PC-3 (cell line): ENCODE results near the gene FAM131C. TPM values are rescaled to one million over a fixed set of nuclear protein-coding genes. Genes with fewer than 3 reads are reported as not detected.
A peak's percentile ranks its signal among the peaks of the same experiment; 100 is the strongest.

Experiments
- ATAC-seq: fragments of 200-7000 bp; cut with Tn5 transposase; 2 replicates; pipeline ENCODE4 v1.9.1; 2020; ENCODE audit warnings: mild to moderate bottlenecking, moderate library complexity
- BruUV-seq: library from RNA; stranded (reverse); fragments of 400-500 nt; replicated peaks from 2 replicates; lab custom pipeline; 2021; lab: Mats Ljungman, UMichigan
- CTCF ChIA-PET: fragments of 300-600 bp; sonication (Branson Sonifier 250); formaldehyde crosslinking; loops from one replicate; lab custom pipeline; 2022; ENCODE audit warnings: antibody characterized with exemption; lab: Charles Lee
- POLR2A ChIA-PET: fragments of 300-600 bp; sonication (Branson Sonifier 250); formaldehyde crosslinking; loops from one replicate; lab custom pipeline; 2022; ENCODE audit warnings: antibody characterized with exemption; ENCODE audit not compliant: unreplicated experiment; lab: Charles Lee
- DNase-seq: peaks from one replicate; pipeline ENCODE4 v3.0.0-alpha.2; 2015
- H2AFZ ChIP-seq: fragments of 300-600 bp; sonication (generic); 2 replicates; pipeline ENCODE4 v1.6.0; 2016; ENCODE audit warnings: antibody characterized with exemption, low read length
- H3F3A ChIP-seq: fragments of 300-600 bp; sonication (generic); one replicate; pipeline ENCODE4 v1.6.0; 2017; ENCODE audit warnings: antibody characterized with exemption, low read length, control low read depth, mild to moderate bottlenecking; ENCODE audit not compliant: unreplicated experiment
- H3K27ac ChIP-seq: fragments of 300-600 bp; sonication (generic); 2 replicates; pipeline ENCODE4 v1.5.1; 2016; ENCODE audit warnings: mild to moderate bottlenecking, low read length
- H3K27me3 ChIP-seq: fragments of 300-600 bp; sonication (generic); 2 replicates; pipeline ENCODE4 v1.6.1; 2016; ENCODE audit warnings: low read length, mixed read lengths
- H3K36me3 ChIP-seq: fragments of 300-600 bp; sonication (generic); 2 replicates; pipeline ENCODE4 v1.6.1; 2016; ENCODE audit warnings: low read depth, mixed run types, low read length, mixed read lengths
- H3K4me1 ChIP-seq: fragments of 300-600 bp; sonication (generic); 2 replicates; pipeline ENCODE4 v1.5.1; 2016; ENCODE audit warnings: low read length; ENCODE audit not compliant: insufficient read depth
- H3K4me2 ChIP-seq: fragments of 300-600 bp; sonication (generic); 2 replicates; pipeline ENCODE4 v1.6.0; 2016; ENCODE audit warnings: low read length
- H3K4me3 ChIP-seq: fragments of 300-600 bp; sonication (generic); 2 replicates; pipeline ENCODE4 v1.5.1; 2016; ENCODE audit warnings: mild to moderate bottlenecking, low read length, mixed read lengths
- H3K79me2 ChIP-seq: fragments of 300-600 bp; sonication (generic); 2 replicates; pipeline ENCODE4 v1.6.1; 2017; ENCODE audit warnings: low read length, mixed read lengths
- H3K9ac ChIP-seq: fragments of 300-600 bp; sonication (generic); 2 replicates; pipeline ENCODE4 v1.6.0; 2016; ENCODE audit warnings: mild to moderate bottlenecking, low read length
- H3K9me2 ChIP-seq: fragments of 300-600 bp; sonication (generic); replicated peaks from 2 replicates; pipeline ENCODE4 v1.6.1; 2016; ENCODE audit warnings: mixed run types, low read length, mixed read lengths
- H3K9me3 ChIP-seq: fragments of 300-600 bp; sonication (generic); 2 replicates; pipeline ENCODE4 v1.6.1; 2016; ENCODE audit warnings: low read length, mixed read lengths
- H4K20me1 ChIP-seq: fragments of 300-600 bp; sonication (generic); 2 replicates; pipeline ENCODE4 v1.6.1; 2016; ENCODE audit warnings: low read length, mixed read lengths
- CTCF ChIP-seq: fragments of 300-600 bp; sonication (generic); conservative IDR thresholded peaks from 2 replicates; pipeline ENCODE4 v1.5.1; 2017; ENCODE audit warnings: antibody characterized with exemption, low read depth, mild to moderate bottlenecking, low read length
- EZH2 ChIP-seq: fragments of 300-600 bp; sonication (generic); IDR thresholded peaks from one replicate; pipeline ENCODE4 v1.6.1; 2017; ENCODE audit warnings: antibody characterized with exemption, mild to moderate bottlenecking, low read length; ENCODE audit not compliant: unreplicated experiment
- EZH2phosphoT487 ChIP-seq: fragments of 300-600 bp; sonication (generic); IDR thresholded peaks from 2 replicates; pipeline ENCODE4 v1.6.1; 2018; ENCODE audit warnings: mild to moderate bottlenecking, antibody characterized with exemption, low read length, borderline replicate concordance
- intact Hi-C: fragments of 100-400 bp; cut with micrococcal nuclease; formaldehyde crosslinking; loops from 2 replicates; pipeline ENCODE4 v1.9.0; 2023
- total RNA-seq: library from RNA; depleted of rRNA; stranded (reverse); fragments of >200 nt; gene quantifications from 2 replicates; pipeline ENCODE4 v1.2.3, GENCODE V29; 2014

Gene FAM131C
- total RNA-seq, 1 experiment from 2014 or later: 7.7 TPM

DNA sequence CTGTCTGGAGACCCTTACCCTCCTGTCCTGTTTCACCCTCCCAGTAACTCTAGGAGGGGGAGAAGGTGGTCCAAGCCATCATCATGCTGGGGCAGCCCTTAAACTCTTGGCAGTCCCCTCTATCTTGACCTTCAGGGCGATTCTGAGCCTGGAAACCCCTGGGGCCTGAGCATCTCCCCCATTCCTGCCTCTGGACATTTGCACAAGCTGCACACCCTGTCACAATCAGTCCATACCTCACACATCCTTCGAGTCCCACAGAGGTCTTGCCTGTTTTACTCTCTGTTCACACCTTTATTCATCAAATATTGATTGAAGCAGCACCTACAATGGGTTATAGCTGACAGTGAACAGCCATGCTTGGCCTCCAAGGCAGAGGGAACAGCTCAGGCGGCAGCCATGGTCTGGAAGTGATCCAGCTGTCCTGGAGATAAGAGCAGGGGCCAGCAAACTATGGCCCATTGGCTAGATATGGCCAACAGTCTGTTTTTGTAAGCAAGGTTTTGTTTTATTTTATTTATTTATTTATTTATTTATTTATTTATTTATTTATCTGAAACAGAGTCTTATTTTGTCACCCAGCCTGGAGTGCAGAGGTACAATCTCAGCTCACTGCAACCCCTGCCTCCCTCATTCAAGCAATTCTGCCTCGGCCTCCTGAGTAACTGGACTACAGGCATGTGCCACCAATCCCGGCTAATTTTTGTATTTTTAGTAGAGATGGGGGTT is 7.1 kb upstream of the FAM131C start:
- H3K36me3 ChIP-seq: no peaks in the 10 kb centered on the region
- no peak for ATAC-seq
- H2AFZ ChIP-seq: no peak overlapping the region
- TF ChIP-seq CTCF (no peak), EZH2 (no peak), EZH2phosphoT487 (no peak)
- H3K4me1 ChIP-seq: peaks cover 29% of the 10 kb centered on the region
- no peaks in the 10 kb centered on the region for H4K20me1 ChIP-seq
- no peak overlapping the region for H3K4me2 ChIP-seq
- H3K9me2 ChIP-seq: no peaks in the 10 kb centered on the region
- CTCF ChIA-PET: interaction anchor here (0.8 kb wide), 1 partner anchor 37 kb away, joined by 3 read pairs; no protein-coding TSS in a partner anchor
- no peak for DNase-seq
- no peak overlapping the region for H3K9ac ChIP-seq
- no peak overlapping the region for H3K4me3 ChIP-seq
- H3F3A ChIP-seq: peaks cover 2% of the 10 kb centered on the region
- BruUV-seq: no TSS peak
- no peaks in the 10 kb centered on the region for H3K9me3 ChIP-seq
- H3K79me2 ChIP-seq: peaks cover 4% of the 10 kb centered on the region; the same call in 1 of the 2 replicates
- H3K27ac ChIP-seq: no peak overlapping the region
- POLR2A ChIA-PET: no interaction called here
- no peaks in the 10 kb centered on the region for H3K27me3 ChIP-seq
- intact Hi-C loops: no loop called here

- Histone ChIP-seq H3K4me1 (peaks cover 35% of the 10 kb centered on the region), H3K27ac (peak overlapping the region; percentile 8), H3K9me2 (no peaks in the 10 kb centered on the region), H4K20me1 (no peaks in the 10 kb centered on the region), H3K9ac (peak overlapping the region; percentile 4; the same call in 1 of the 2 replicates), H3F3A (peaks cover 4% of the 10 kb centered on the region), H3K36me3 (no peaks in the 10 kb centered on the region), H3K4me3 (no peak overlapping the region), H3K79me2 (peaks cover 4% of the 10 kb centered on the region; the same call in 1 of the 2 replicates), H3K9me3 (no peaks in the 10 kb centered on the region), H3K27me3 (no peaks in the 10 kb centered on the region), H3K4me2 (peak overlapping the region; percentile 45), H2AFZ (peak overlapping the region; percentile 54)
- no TSS peak for BruUV-seq
- intact Hi-C loops: loop anchor here (1.0 to 5.0 kb wide), 5 partner anchors 68 to 283 kb away; partner anchors contain the start of gene CPLANE2
- CTCF ChIA-PET: interaction anchor here (0.6 to 2.2 kb wide), 12 partner anchors 33 to 284 kb away, joined by 3 to 8 read pairs (median 4); no protein-coding TSS in a partner anchor
- no peak for TF ChIP-seq EZH2phosphoT487
- TF ChIP-seq CTCF: peak; percentile 92
- POLR2A ChIA-PET: no interaction called here
- DNase-seq (peak; percentile 80), ATAC-seq (peak; percentile 55)
Measured at GRCh38 chr1:16078925-16079656, 5.6 kb upstream of the FAM131C start.
